Body of pancreas (tissue), 4 donors: ENCODE data around the gene EYS.
"Not testable (repeated sequence)": the region's sequence is repeated elsewhere in the genome, so short reads cannot be mapped to it uniquely, and the experiment has no call there.

Source experiments
- POLR2A ChIP-seq, 3 donors: fragments of 450-650 bp; IDR thresholded peaks; one replicate each; pipeline ENCODE4 v1.6.1; 2016; ENCODE audit warnings: antibody characterized with exemption in 3 of 3, mild to moderate bottlenecking in 2 of 3
- TF ChIP-seq, protein P1 (sequence below), 7 experiments: fragments of 450-650 bp in 4 of 7; fragments of 200-600 bp in 3 of 7; sonication (generic) in 3 of 7; IDR thresholded peaks; one replicate each; pipeline ENCODE4 v1.5.1; 2016 to 2019; ENCODE audit warnings: antibody characterized with exemption in 7 of 7

DNA sequence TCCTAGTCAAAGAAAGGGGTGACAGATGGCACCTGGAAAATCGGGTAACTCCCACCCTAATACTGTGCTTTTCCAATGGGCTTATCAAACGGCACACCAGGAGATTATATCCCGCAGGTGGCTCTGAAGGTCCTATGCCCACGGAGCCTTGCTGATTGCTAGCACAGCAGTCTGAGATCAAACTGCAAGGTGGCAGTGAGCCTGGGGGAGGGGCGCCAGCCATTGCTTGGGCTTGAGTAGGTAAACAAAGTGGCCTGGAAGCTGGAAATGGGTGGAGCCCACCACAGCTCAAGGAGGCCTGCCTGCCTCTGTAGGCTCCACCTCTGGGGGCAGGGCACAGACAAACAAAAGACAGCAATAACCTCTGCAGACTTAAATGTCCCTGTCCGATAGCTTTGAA, 1258.9 kb downstream of the EYS start:
- TF ChIP-seq POLR2A (IDR thresholded peaks at IDR 0.05), result not testable (repeated sequence)
- TF ChIP-seq, protein P1, sequence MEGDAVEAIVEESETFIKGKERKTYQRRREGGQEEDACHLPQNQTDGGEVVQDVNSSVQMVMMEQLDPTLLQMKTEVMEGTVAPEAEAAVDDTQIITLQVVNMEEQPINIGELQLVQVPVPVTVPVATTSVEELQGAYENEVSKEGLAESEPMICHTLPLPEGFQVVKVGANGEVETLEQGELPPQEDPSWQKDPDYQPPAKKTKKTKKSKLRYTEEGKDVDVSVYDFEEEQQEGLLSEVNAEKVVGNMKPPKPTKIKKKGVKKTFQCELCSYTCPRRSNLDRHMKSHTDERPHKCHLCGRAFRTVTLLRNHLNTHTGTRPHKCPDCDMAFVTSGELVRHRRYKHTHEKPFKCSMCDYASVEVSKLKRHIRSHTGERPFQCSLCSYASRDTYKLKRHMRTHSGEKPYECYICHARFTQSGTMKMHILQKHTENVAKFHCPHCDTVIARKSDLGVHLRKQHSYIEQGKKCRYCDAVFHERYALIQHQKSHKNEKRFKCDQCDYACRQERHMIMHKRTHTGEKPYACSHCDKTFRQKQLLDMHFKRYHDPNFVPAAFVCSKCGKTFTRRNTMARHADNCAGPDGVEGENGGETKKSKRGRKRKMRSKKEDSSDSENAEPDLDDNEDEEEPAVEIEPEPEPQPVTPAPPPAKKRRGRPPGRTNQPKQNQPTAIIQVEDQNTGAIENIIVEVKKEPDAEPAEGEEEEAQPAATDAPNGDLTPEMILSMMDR (IDR thresholded peaks at IDR 0.05), result not testable (repeated sequence)
